A673 (cell line): Measurements from ENCODE around the gene BLOC1S2.

Source experiments
- CTCF ChIP-seq: fragments of 300-800, 200-600 bp; sonication (generic); conservative IDR thresholded peaks from 2 replicates; pipeline ENCODE4 v1.5.1; 2017; ENCODE audit warnings: low read depth, mild to moderate bottlenecking, antibody characterized with exemption, low read length, moderate library complexity, mixed read lengths
- EZH2 ChIP-seq: fragments of 200-600 bp; sonication (generic); IDR thresholded peaks from 2 replicates; pipeline ENCODE4 v1.6.1; 2017; ENCODE audit warnings: borderline replicate concordance, low read depth, mild to moderate bottlenecking, mixed read lengths, antibody characterized with exemption, low read length; ENCODE audit not compliant: poor library complexity, severe bottlenecking

- TF ChIP-seq CTCF, result no peak
- no peak for TF ChIP-seq EZH2
Measured at GRCh38 chr10:100223879-100224278, 62.6 kb downstream of the BLOC1S2 start.
